CD4-positive, alpha-beta memory T cell (primary cell): ENCODE results near the gene TMPRSS3. TPM values are rescaled to one million over a fixed set of nuclear protein-coding genes. Genes with fewer than 3 reads are reported as not detected.

Experiments
- CTCF ChIA-PET: fragments of 350-600 bp; sonication (Branson Sonifier 250); formaldehyde crosslinking; loops from one replicate; lab custom pipeline; 2021; ENCODE audit warnings: inconsistent platforms; ENCODE audit not compliant: partially characterized antibody; lab: Charles Lee
- POLR2A ChIA-PET: fragments of 350-600 bp; sonication (Branson Sonifier 250); formaldehyde crosslinking; loops from one replicate; lab custom pipeline; 2021; ENCODE audit not compliant: partially characterized antibody; lab: Charles Lee
- DNase-seq, 5 donors: peaks; one replicate each; pipeline versions ENCODE4 v3.0.0 to v3.0.0-alpha.2; 2020 to 2022; ENCODE audit warnings: mixed read lengths in 1 of 5
- H3K27ac ChIP-seq: one replicate; pipeline ENCODE4 v1.7.0; 2013; ENCODE audit warnings: low read depth, low read length
- H3K27me3 ChIP-seq: 2 replicates; pipeline ENCODE4 v1.7.0; 2013; ENCODE audit warnings: mild to moderate bottlenecking, low read length, moderate library complexity; ENCODE audit not compliant: insufficient read depth
- H3K36me3 ChIP-seq: 2 replicates; pipeline ENCODE4 v1.7.0; 2013; ENCODE audit warnings: mild to moderate bottlenecking, low read length, moderate library complexity; ENCODE audit not compliant: insufficient read depth
- H3K4me1 ChIP-seq: 2 replicates; pipeline ENCODE4 v1.7.0; 2013; ENCODE audit warnings: mild to moderate bottlenecking, low read length, moderate library complexity; ENCODE audit not compliant: insufficient read depth
- H3K4me3 ChIP-seq, 2 donors: one replicate each; pipeline ENCODE4 v1.7.0; 2013; ENCODE audit warnings: low read length in 2 of 2, mild to moderate bottlenecking in 1 of 2
- H3K9me3 ChIP-seq, 2 donors: one replicate each; pipeline ENCODE4 v1.7.0; 2013; ENCODE audit warnings: low read length in 2 of 2, control low read depth in 1 of 2; ENCODE audit not compliant: control insufficient read depth in 1 of 2
- H3K27ac Mint-ChIP-seq, 7 donors: one replicate each; pipeline ENCODE4 v1.8.0; 2020 to 2021; ENCODE audit warnings: mixed read lengths in 7 of 7, mild to moderate bottlenecking in 6 of 7, inconsistent platforms in 3 of 7, moderate library complexity in 3 of 7
- H3K27me3 Mint-ChIP-seq, 2 donors: one replicate each; pipeline ENCODE4 v1.8.0; 2020 to 2021; ENCODE audit warnings: mixed read lengths in 2 of 2
- H3K36me3 Mint-ChIP-seq, 2 donors: one replicate each; pipeline ENCODE4 v1.8.0; 2020 to 2021; ENCODE audit warnings: mixed read lengths in 2 of 2, inconsistent platforms in 1 of 2, mild to moderate bottlenecking in 1 of 2
- H3K4me1 Mint-ChIP-seq, 4 donors: one replicate each; pipeline ENCODE4 v1.8.0; 2020 to 2021; ENCODE audit warnings: mixed read lengths in 4 of 4, mild to moderate bottlenecking in 1 of 4
- H3K4me3 Mint-ChIP-seq, 8 donors: one replicate each; pipeline ENCODE4 v1.8.0; 2020 to 2021; ENCODE audit warnings: mixed read lengths in 8 of 8, mild to moderate bottlenecking in 7 of 8, moderate library complexity in 6 of 8, inconsistent platforms in 3 of 8
- H3K9me3 Mint-ChIP-seq, 8 donors: one replicate each; pipeline ENCODE4 v1.8.0; 2020 to 2021; ENCODE audit warnings: mixed read lengths in 8 of 8, mild to moderate bottlenecking in 5 of 8, inconsistent platforms in 3 of 8, moderate library complexity in 1 of 8
- intact Hi-C: fragments of 100-400 bp; cut with micrococcal nuclease; formaldehyde crosslinking; loops from one replicate; pipeline ENCODE4 v1.15.1; 2023
- polyA plus RNA-seq, 2 donors: library from polyadenylated mRNA; unstranded; fragments of 300-500 nt; fragmentation: Illumina TruSeq; gene quantifications; one replicate each; pipeline ENCODE4 v1.2.3, GENCODE V29; 2021
- total RNA-seq, 2 experiments: library from RNA; stranded (reverse); gene quantifications; one replicate each; pipeline ENCODE4 v1.2.3, GENCODE V29; 2021

The TMPRSS3 gene
- total and polyA plus RNA-seq, 4 experiments from 2014 or later, result 1.8 to 4.5 (median 3.7) TPM

- Mint-ChIP-seq H3K27me3 (peaks cover 1 to 2% of the 10 kb centered on the region in 2 donors), H3K9me3 (no peaks in the 10 kb centered on the region)
Observed at GRCh38 chr21:42365770-42366169, 30.1 kb downstream of the TMPRSS3 start.

DNA sequence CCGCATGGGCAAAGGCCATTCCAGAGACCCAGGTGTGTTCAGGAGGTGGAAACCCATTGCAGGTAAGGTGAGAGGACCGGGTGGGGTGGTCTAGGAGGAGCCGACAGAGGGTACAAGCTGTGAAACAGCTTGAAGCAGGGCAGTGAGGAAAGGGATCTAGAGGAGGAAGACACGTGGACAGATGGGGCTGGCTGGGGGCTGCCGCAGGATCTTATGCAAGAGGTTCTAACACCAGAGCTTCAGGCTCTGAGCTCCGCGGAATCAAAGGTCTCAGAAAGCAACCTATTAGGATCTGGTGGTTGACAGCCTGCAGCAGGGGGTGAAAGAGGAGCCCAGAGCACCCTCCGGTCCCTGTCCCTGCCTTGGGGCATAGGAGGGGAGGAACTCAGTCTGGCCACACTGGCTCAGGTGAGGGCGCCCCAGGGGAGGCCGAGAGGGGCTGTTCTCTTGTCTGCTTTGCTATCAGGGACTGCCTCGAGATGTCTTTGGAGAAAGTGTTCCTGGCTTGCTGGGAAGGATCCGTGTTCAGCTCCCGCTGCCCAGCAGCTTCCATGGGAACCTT, 31.5 kb downstream of the TMPRSS3 start:
- intact Hi-C loops, result no loop called here
- Histone ChIP-seq H3K9me3 (no peaks in the 10 kb centered on the region), H3K4me3 (no peak overlapping the region), H3K36me3 (no peaks in the 10 kb centered on the region), H3K27me3 (no peaks in the 10 kb centered on the region), H3K4me1 (no peaks in the 10 kb centered on the region), H3K27ac (no peak overlapping the region)
- Mint-ChIP-seq H3K4me3 (no peak overlapping the region), H3K9me3 (peaks cover 0 to 2% (median 0%) of the 10 kb centered on the region in 8 donors), H3K36me3 (no peaks in the 10 kb centered on the region), H3K27me3 (peaks cover 1 to 2% of the 10 kb centered on the region in 2 donors), H3K4me1 (no peaks in the 10 kb centered on the region), H3K27ac (no peak overlapping the region)
- ChIA-PET CTCF (no interaction called here), POLR2A (no interaction called here)
- DNase-seq, result no peak

More at GRCh38 chr21:42365770-42366169, 30.1 kb downstream of the TMPRSS3 start:
- Mint-ChIP-seq H3K4me3 (no peak overlapping the region), H3K27ac (no peak overlapping the region), H3K4me1 (no peaks in the 10 kb centered on the region), H3K36me3 (no peaks in the 10 kb centered on the region)
- Histone ChIP-seq H3K4me1 (no peaks in the 10 kb centered on the region), H3K4me3 (no peak overlapping the region), H3K36me3 (no peaks in the 10 kb centered on the region), H3K27me3 (no peaks in the 10 kb centered on the region), H3K9me3 (no peaks in the 10 kb centered on the region), H3K27ac (no peak overlapping the region)
- DNase-seq, result no peak
- ChIA-PET POLR2A (no interaction called here), CTCF (no interaction called here)
- intact Hi-C loops, result no loop called here

- H3K27ac Mint-ChIP-seq, result no peak overlapping the region
- intact Hi-C loops, result no loop called here
- no peaks in the 10 kb centered on the region for H3K36me3 Mint-ChIP-seq
- H3K4me3 ChIP-seq, result no peak overlapping the region
- peaks cover 0 to 2% (median 0%) of the 10 kb centered on the region in 8 donors for H3K9me3 Mint-ChIP-seq
- ChIA-PET POLR2A (interaction anchor here (0.7 kb wide), 1 partner anchor 133 kb away, joined by 3 read pairs; no protein-coding TSS in a partner anchor), CTCF (no interaction called here)
- H3K27me3 Mint-ChIP-seq, result peaks cover 2 to 4% of the 10 kb centered on the region in 2 donors
- H3K36me3 ChIP-seq, result no peaks in the 10 kb centered on the region
- no peak overlapping the region for H3K27ac ChIP-seq
- H3K4me1 Mint-ChIP-seq, result no peaks in the 10 kb centered on the region
- no peaks in the 10 kb centered on the region for H3K4me1 ChIP-seq
- no peaks in the 10 kb centered on the region for H3K27me3 ChIP-seq
- no peak for DNase-seq
- no peaks in the 10 kb centered on the region for H3K9me3 ChIP-seq
- no peak overlapping the region for H3K4me3 Mint-ChIP-seq
Observed at GRCh38 chr21:42363312-42363711, 32.5 kb downstream of the TMPRSS3 start.

DNA sequence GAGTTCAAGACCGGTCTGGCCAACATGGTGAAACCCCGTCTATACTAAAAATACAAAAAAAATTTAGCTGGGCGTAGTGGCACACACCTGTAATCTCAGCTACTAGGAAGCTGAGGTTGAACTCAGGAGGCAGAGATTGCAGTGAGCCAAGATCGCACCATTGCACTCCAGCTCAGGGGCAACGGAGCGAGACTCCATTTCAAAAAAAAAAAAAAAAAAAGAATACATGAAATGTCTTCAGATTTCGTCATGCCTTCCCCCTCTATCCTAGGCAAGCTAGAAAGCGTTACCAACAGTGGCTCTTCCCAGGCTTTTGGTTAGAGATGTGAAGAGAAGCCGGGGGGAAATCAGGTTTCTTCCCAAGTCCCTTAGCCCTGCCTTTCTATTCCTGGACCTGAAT, 33.2 kb downstream of the TMPRSS3 start:
- intact Hi-C loops, result no loop called here
- Mint-ChIP-seq H3K27me3 (peaks cover 2 to 4% of the 10 kb centered on the region in 2 donors), H3K27ac (no peak overlapping the region), H3K4me3 (no peak overlapping the region), H3K9me3 (peaks cover 0 to 2% (median 0%) of the 10 kb centered on the region in 8 donors), H3K36me3 (no peaks in the 10 kb centered on the region), H3K4me1 (no peaks in the 10 kb centered on the region)
- Histone ChIP-seq H3K4me1 (no peaks in the 10 kb centered on the region), H3K9me3 (no peaks in the 10 kb centered on the region), H3K27me3 (no peaks in the 10 kb centered on the region), H3K27ac (no peak overlapping the region), H3K4me3 (no peak overlapping the region), H3K36me3 (no peaks in the 10 kb centered on the region)
- POLR2A ChIA-PET, result interaction anchor here (0.7 kb wide), 1 partner anchor 58 kb away, joined by 3 read pairs; no protein-coding TSS in a partner anchor
- no peak for DNase-seq
- CTCF ChIA-PET, result no interaction called here

- Histone ChIP-seq H3K27me3 (no peaks in the 10 kb centered on the region), H3K27ac (no peak overlapping the region), H3K4me1 (no peaks in the 10 kb centered on the region), H3K9me3 (no peaks in the 10 kb centered on the region), H3K36me3 (no peaks in the 10 kb centered on the region), H3K4me3 (no peak overlapping the region)
- ChIA-PET CTCF (interaction anchor here (1.0 kb wide), 1 partner anchor 12 kb away, joined by 3 read pairs; no protein-coding TSS in a partner anchor), POLR2A (interaction anchor here (0.7 to 1.4 kb wide), 2 partner anchors 24 to 59 kb away, joined by 3 read pairs; no protein-coding TSS in a partner anchor)
- DNase-seq, result no peak
- intact Hi-C loops, result no loop called here
- H3K4me3 Mint-ChIP-seq, result no peak overlapping the region
- no peaks in the 10 kb centered on the region for H3K36me3 Mint-ChIP-seq
- peaks cover 0 to 4% (median 0%) of the 10 kb centered on the region in 8 donors for H3K9me3 Mint-ChIP-seq
- H3K27me3 Mint-ChIP-seq, result peaks cover 2 to 4% of the 10 kb centered on the region in 2 donors
- no peak overlapping the region for H3K27ac Mint-ChIP-seq
- no peaks in the 10 kb centered on the region for H3K4me1 Mint-ChIP-seq
Observed at GRCh38 chr21:42362198-42362597, 33.7 kb downstream of the TMPRSS3 start.

GRCh38 chr21:42361286-42361685, 34.6 kb downstream of the TMPRSS3 start:
- no peak overlapping the region for H3K4me3 Mint-ChIP-seq
- Histone ChIP-seq H3K27me3 (no peaks in the 10 kb centered on the region), H3K36me3 (no peaks in the 10 kb centered on the region), H3K9me3 (no peaks in the 10 kb centered on the region), H3K27ac (no peak overlapping the region), H3K4me1 (no peaks in the 10 kb centered on the region), H3K4me3 (no peak overlapping the region)
- H3K27me3 Mint-ChIP-seq, result peaks cover 2 to 4% of the 10 kb centered on the region in 2 donors
- ChIA-PET POLR2A (interaction anchor here (0.8 to 1.4 kb wide), 3 partner anchors 23 to 87 kb away, joined by 3 to 4 read pairs (median 3); no protein-coding TSS in a partner anchor), CTCF (interaction anchor here (1.0 to 1.6 kb wide), 4 partner anchors 13 to 89 kb away, joined by 3 to 5 read pairs (median 3); no protein-coding TSS in a partner anchor)
- H3K4me1 Mint-ChIP-seq, result no peaks in the 10 kb centered on the region
- H3K9me3 Mint-ChIP-seq, result peaks cover 0 to 12% (median 4%) of the 10 kb centered on the region in 8 donors
- no peaks in the 10 kb centered on the region for H3K36me3 Mint-ChIP-seq
- intact Hi-C loops, result no loop called here
- no peak overlapping the region for H3K27ac Mint-ChIP-seq
- DNase-seq, result no peak

DNA sequence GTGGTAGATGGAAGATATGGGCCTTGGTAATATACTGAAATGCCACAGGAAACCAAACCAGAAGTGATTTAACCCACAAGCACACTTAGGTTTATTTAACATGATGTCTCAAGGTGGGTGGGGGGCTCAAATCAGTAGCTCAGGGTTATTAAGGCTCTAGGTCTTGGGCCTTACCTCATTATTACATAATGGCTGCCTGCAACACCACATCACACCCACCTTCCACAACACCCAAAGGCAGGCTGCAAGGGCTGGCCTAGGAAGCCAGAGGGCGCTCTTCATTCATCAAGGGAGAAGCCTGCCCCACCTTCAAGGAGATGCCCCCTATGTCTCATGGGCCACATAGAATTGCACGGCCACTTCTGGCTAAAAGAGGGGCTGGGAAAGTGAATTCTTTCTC, 35.5 kb downstream of the TMPRSS3 start:
- Histone ChIP-seq H3K9me3 (no peaks in the 10 kb centered on the region), H3K27me3 (no peaks in the 10 kb centered on the region), H3K4me1 (no peaks in the 10 kb centered on the region), H3K27ac (no peak overlapping the region), H3K36me3 (no peaks in the 10 kb centered on the region), H3K4me3 (no peak overlapping the region)
- peaks cover 0 to 17% (median 8%) of the 10 kb centered on the region in 8 donors for H3K9me3 Mint-ChIP-seq
- H3K36me3 Mint-ChIP-seq, result peaks cover 0 to 4% of the 10 kb centered on the region in 2 donors
- H3K27ac Mint-ChIP-seq, result no peak overlapping the region
- no peak for DNase-seq
- H3K4me1 Mint-ChIP-seq, result no peaks in the 10 kb centered on the region
- POLR2A ChIA-PET, result interaction anchor here (1.1 to 1.3 kb wide), 2 partner anchors 42 to 153 kb away, joined by 4 read pairs; partner anchors contain the start of gene SLC37A1
- CTCF ChIA-PET, result interaction anchor here (1.0 to 1.6 kb wide), 3 partner anchors 21 to 90 kb away, joined by 3 to 5 read pairs (median 3); no protein-coding TSS in a partner anchor
- peaks cover 2 to 4% of the 10 kb centered on the region in 2 donors for H3K27me3 Mint-ChIP-seq
- H3K4me3 Mint-ChIP-seq, result no peak overlapping the region
- intact Hi-C loops, result no loop called here
